ENCODE results near the gene PTGER1.

- TF ChIP-seq, protein P1, sequence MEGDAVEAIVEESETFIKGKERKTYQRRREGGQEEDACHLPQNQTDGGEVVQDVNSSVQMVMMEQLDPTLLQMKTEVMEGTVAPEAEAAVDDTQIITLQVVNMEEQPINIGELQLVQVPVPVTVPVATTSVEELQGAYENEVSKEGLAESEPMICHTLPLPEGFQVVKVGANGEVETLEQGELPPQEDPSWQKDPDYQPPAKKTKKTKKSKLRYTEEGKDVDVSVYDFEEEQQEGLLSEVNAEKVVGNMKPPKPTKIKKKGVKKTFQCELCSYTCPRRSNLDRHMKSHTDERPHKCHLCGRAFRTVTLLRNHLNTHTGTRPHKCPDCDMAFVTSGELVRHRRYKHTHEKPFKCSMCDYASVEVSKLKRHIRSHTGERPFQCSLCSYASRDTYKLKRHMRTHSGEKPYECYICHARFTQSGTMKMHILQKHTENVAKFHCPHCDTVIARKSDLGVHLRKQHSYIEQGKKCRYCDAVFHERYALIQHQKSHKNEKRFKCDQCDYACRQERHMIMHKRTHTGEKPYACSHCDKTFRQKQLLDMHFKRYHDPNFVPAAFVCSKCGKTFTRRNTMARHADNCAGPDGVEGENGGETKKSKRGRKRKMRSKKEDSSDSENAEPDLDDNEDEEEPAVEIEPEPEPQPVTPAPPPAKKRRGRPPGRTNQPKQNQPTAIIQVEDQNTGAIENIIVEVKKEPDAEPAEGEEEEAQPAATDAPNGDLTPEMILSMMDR (IDR thresholded peaks at IDR 0.05), result no peak
- TF ChIP-seq POLR2AphosphoS5 (IDR thresholded peaks at IDR 0.05) (no peak), POLR2A (IDR thresholded peaks at IDR 0.05) (no peak)
Measured at GRCh38 chr19:14519860-14520407, 44.8 kb upstream of the PTGER1 start.

Measured in breast epithelium (tissue), 3 donors.